ENCODE measurements around the gene GRK3.
"Not testable (repeated sequence)": the region's sequence is repeated elsewhere in the genome, so short reads cannot be mapped to it uniquely, and the experiment has no call there.

Gene GRK3

DNA sequence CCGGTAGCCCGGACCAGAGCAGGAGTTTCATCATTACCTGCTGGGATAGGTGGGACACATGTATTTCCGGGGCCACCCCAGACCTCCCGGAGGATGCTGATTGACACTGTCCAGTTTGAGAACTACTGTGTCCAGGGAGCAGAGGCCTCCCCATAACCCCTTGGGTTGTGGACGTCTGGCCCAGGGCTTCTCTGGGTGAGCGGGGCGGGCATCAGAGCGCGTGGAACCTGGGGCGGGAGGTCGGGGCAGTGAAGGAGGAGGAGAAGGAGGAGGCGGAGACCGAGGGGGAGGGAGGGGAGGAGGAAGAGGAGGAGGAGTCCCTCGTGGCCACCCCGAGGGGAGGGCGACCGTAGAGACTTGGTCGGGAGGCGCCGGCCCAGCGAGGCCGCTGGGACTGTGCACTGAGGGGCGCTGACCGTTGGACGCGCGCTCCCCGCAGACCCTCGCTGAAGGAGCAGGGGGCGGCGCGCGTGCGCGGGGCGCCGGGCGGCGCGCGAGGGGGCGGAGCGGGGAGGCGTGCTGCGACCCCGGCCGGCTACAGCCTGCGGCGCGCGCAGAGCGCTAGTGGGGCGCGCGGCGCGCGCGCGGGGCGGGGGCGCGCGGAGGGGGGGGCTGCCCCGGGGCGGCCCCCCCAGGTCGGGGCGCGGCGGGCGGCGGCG, at the start of gene GRK3:
TSS of gene GRK3 (plus strand) at position 356 of the 659 bp plus-strand sequence. CDS start 366 bp downstream, outside the sequence.
- peak; percentile 67 for DNase-seq

DNA sequence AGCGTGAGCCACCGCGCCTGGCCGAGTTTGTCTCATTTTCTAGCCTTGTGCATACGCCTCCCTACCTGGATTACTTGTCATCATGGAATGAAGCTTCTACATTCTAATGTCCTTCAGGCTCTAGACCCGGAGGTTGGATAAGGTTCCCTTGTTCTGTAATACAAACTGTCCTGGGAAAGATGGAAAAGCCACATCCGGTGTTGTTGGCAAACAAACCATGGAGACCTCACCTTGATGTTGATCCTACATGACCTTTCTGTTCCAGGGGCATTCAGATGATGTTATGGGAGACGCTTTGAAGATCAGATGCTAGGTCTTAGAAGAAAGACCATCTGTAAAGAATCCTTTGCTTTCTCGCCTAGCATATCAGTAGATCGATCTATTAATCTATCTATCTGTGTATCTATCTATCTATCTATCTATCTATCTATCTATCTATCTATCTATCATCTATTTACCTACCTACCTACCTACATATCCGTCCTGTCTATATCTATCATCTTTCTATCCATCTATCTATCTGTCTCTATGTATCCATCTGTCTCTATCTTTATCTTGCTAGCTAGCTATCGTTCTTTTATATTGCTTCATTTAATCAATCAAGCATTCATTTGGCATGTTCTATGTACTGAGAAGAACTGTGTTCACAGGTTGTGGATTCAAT, 46.3 kb upstream of the GRK3 start:
- DNase-seq, result no peak

DNA sequence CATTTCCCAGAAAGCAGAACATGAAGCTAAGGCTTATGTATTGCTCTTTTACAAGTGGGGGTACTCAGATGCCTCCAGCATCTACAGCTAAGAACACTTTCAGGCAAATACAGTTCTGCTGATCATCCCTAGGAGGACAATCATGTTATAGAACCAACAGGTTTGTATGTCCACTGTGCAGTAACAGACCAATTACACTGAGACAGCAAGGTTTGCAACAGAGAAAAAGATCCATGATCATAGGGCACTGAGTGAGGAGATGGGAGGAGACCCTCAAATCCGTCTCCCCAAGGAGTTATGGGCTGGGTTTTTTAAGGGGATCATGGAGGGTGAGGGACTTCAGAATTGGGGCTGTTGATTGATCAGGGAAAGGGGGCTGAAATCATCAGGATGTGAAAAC, 39.1 kb upstream of the GRK3 start:
- DNase-seq, result no peak

GRCh38 chr22:25525804-25526584, 38.5 kb upstream of the GRK3 start:
- not testable (repeated sequence) for DNase-seq

DNA sequence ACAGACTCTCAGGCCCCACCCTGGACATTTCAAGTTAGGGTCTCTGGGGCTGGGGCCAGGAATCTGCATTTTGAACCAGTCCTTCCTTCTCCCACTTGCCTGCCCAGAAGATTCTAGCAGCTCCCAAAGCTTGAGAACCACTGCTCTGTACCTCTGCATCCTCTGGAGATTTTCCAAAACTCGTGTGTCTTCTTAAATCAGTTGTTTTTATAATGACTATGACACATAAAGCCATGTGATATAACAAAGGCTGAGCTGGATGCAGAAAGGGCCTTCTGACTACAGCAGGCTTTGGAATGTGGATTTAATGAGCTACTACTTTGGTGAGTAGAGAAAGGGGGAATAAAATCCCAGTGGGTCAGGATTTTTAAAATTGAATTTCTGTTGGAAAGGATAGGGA, 37.5 kb upstream of the GRK3 start:
- not testable (repeated sequence) for DNase-seq

GRCh38 chr22:25528068-25528467, 36.4 kb upstream of the GRK3 start:
- not testable (repeated sequence) for DNase-seq

GRCh38 chr22:25529059-25529458, 35.4 kb upstream of the GRK3 start:
- not testable (repeated sequence) for DNase-seq

- not testable (repeated sequence) for DNase-seq
Observed at GRCh38 chr22:25529541-25530137, 34.8 kb upstream of the GRK3 start.

DNA sequence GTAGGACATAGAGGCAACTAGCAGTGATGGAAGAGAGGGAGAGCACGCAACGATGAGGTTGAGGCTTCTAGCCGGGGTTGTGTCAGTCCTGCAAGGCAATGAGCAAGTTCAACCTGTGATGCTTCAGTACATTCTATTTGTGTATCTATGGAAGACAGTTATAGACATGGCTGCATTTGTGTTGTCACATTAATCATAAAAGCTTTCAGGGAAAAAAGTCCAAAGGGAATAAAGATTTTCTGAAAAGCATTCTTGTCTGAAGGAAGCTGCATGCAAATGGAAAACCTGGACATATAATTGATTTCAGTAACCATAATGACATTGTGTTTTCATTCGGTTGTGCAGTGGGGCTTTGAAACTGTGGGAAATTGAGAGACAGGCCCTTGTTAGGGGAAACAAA, 32.8 kb upstream of the GRK3 start:
- not testable (repeated sequence) for DNase-seq

- DNase-seq, result no peak
Observed at GRCh38 chr22:25534724-25535123, 29.8 kb upstream of the GRK3 start.

- no peak for DNase-seq
Observed at GRCh38 chr22:25536589-25536988, 27.9 kb upstream of the GRK3 start.

DNA sequence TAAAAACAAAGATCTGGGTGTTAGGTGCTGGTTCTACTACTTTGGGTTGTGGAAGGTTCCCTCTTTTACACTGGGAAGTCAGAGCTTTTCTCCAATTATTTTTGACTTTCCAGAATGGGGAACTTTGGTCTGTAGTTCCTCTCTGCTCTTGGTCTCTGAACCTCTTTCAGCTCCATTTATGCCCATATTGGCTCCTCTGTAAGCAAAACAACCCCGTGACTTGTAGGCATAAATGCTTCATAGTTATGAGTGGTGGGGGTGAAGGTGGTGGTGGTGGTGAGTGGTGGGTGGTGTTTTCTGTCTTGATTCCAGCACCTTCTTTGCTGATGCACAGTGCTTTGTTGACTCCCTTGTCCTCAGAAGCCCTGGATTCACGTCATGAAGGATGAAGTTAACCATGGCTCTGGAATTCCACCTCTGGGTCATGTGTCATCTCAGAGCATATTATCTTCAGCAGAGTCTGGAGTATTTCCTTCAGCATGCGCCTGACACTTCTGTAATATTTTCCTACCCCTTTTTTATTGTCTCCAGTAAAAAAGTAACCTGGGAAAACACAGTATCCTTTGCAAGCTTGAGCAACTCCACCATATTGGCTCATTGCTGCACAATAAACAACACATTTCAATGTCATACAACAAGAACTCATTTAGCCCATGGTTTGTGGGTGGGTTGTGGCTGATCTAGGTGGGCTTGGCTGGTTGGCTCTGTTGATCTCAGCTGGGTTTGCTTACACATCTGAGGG, 24.1 kb upstream of the GRK3 start:
- no peak for DNase-seq

- DNase-seq, result no peak
Observed at GRCh38 chr22:25540908-25541660, 23.4 kb upstream of the GRK3 start.

GRCh38 chr22:25542191-25542590, 22.3 kb upstream of the GRK3 start:
- no peak for DNase-seq

DNA sequence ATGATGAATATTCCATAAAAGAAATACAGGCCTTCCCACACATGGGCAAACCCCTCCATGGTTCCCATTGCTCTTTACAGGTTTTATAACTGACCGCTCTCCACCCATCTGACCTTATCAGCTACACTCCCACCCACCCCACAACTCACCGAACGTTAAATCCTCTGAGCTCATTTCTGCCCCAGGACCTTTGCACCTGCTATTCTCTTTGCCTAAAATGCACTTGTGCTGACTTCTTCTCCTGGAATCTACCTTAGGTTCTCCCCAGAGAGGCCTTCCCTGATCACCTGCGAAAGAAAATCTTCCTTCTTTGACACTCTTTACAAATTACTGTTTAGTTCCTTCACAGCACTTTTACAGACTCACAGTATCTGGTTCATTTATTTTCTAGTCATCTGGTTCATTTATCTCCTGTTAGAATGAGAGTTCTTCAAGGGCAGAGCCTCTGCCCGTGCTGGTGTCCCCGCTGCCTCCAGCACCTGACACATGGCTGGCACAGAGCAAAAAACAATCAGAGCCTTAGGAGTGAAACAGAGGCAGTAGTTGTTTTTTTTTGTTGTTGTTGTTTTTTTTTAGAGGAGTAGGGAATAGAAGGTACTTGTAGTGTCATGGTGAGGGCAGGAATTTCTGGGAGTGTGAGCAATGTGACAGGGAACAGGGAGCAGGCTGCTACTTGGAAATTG, 21.6 kb upstream of the GRK3 start:
- no peak for DNase-seq

GRCh38 chr22:25545146-25545545, 19.3 kb upstream of the GRK3 start:
- no peak for DNase-seq

GRCh38 chr22:25545672-25546071, 18.8 kb upstream of the GRK3 start:
- no peak for DNase-seq

DNA sequence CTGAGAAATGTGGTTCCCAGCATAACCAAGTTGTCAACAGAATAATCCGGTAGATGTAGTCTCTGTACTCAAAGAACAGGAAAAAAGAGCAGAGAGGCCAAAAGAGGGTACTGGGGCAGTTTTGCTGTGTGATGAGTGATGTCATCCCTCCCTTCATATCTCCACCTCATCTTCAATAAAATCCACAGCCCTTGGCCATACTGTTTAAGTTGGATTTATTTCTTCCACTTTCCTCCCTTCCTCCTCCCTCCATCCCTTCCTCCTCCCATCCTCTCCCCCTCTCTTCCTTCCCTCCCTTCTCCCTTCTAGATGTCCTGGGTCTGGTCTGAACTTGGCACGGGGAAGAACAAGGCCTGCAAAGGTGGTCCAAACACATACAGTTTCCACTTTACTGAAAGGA, 18.2 kb upstream of the GRK3 start:
- DNase-seq, result no peak

GRCh38 chr22:25546751-25547150, 17.7 kb upstream of the GRK3 start:
- no peak for DNase-seq

DNA sequence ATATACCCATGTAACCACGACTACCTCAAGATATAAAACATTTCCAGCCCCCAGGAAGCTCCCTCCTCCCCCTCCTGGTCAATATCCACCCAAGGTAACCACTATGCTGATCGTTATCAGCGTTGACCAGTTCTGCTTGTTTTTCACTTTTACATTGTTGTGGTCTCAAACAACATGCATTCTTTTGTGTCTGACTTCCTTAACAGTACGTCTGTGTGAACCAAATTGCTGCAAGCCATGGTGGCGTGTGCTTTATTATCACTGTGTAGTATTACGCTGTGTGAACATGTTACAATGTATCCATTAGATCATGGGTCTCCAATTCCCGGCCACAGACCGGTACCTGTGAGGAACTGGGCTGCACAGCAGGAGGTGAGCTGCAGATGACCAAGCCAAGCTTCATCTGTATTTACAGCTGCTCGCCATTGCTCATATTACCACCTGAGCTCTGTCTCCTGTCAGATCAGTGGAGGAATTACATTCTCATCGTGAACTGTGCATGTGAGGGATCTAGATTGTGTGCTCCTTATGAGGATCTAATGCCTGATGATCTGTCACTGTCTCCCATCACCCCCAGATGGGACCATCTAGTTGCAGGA, 15.5 kb upstream of the GRK3 start:
- DNase-seq, result no peak

DNA sequence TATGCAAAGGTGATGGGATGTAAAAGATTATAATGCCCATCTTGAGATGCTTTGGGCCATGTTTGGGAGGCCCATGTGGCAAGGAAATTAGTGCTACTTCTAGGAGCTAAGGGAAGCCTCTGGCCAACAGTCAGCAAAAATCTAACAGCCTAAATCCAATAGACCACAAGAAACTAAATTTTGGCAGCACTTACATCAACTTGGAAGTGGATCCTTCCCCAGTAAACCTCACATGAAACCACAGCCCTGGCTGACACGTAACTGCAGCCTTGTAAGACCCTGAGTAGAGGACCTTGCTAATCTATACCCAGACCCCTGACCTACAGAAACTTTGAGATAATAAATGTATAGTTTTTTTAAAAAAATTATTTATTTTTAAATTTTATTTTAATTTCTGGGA, 13.1 kb upstream of the GRK3 start:
- no peak for DNase-seq

Data from stimulated activated CD4-positive, alpha-beta T cell treated with anti-CD3 and anti-CD28 coated beads, Interleukin-4, amount 100 ng/mL, for 1 hour (primary cell).